ENCODE results near the gene CEBPZOS.
"Not testable (repeated sequence)": the region's sequence is repeated elsewhere in the genome, so short reads cannot be mapped to it uniquely, and the experiment has no call there.

Gene CEBPZOS

DNA sequence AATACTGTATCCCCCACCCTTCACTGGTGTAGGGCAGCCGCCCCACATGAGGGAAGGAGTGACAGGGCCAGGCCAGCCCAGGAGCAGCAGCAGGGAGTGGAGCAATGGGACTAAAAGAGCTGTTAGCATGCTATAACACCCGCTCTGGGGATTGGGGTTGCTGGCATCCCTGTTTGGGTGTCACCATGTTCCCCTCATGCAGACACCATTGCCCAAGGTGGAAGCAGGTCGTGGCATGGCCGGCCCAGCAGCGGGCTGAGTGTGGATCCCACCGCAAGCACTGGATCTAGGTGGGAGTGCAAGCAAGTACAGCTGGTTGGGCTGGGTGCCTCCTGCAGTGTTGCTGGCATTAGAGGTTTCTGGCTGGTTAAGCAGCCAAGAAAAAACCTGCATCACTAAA, 4.5 kb upstream of the CEBPZOS start:
- DNase-seq: no peak

DNA sequence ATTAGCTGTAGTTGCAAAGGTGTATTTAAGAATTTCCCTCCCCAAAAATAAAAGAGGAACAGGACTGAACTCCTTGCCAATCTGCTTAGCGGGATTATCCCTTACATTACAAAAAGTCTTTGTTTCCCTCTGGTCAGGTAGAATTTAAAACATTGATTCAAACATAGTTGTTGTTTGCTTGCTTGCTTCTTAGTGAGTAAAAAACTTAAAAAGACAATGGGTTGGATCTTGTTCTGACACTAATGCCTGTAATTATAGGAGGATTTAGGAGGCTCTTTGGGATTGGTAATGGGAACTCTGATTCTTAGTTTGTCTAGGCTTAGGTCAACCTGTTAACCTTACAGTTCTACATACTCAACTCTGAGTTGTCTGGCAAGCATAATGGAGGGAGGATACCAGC, 3.7 kb upstream of the CEBPZOS start:
- DNase-seq: no peak

DNA sequence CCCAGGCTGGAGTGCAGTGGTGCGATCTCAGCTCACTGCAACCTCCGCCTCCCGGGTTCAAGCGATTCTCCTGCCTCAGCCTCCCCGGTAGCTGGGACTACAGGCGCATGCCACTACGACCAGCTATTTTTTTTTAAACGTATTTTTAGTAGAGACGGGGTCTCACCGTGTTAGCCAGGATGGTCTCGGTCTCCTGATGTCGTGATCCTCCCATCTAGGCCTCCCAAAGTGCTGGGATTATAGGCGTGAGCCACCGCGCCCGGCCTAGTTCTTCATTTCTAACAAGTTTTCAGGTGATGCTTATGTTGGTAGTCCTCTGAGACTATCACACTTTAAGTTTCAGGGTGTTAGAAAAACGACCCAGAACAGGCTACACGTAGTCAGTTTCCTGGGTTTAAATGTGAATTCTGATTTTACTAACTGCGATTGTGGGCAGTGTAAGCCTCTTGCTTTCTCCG, 405 bp upstream of the CEBPZOS start:
- not testable (repeated sequence) for DNase-seq

DNA sequence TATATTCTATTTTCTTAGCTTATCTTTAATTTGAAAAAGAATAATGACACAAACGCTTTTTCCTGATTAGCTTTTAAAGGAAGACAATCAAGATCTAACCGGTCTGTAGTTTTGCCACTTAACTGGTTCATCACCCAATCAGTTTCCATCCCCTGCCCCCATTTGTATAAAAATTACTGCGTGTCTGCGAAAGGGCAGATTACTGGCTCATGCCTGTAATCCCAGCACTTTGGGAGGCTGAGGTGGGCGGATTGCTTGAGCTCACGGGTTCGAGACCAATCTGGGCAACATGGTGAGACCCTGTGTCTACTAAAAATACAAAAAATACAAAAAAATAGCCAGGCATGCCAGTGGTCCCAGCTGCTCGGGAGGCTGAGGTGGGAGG, 2.4 kb downstream of the CEBPZOS start:
- no peak for DNase-seq

DNA sequence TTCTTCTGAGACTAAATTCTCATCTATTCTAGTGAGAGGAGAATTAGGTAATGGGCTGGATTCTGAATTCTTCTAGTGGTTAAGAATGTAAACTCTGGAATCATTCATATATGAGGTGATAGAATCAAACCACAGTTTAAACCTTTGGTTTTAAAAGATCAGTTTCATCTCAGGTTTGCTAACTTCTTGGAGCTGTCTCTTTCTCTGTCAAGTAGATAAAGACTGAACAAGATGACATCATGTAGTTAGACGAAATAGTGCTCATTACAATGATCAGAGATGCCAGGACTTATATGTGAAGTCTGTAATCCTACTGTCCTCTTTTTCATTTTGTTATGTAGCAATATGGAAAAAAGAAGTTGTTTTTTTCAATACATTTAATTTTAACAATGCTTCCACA, 4.9 kb downstream of the CEBPZOS start:
- no peak for DNase-seq

DNA sequence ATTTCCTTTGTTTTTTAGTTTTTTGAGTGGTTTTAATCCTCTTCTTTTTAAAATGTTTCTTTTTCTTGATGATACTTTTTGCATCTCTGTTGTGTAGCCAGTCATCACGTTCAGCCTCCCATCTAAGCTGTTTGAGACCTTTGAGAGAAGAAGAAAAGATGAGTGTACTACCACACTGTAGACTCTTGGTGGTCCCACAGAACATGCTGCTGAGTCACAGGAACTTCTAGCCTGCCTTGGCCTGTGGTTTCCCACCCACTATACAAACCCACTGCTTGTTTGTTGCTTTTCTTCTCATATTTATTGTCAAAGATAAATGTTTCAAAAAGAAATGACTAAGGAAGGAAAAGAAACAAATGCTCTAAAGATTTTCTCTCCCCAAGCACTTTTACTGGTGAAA, 5.5 kb downstream of the CEBPZOS start:
- DNase-seq: no peak

DNA sequence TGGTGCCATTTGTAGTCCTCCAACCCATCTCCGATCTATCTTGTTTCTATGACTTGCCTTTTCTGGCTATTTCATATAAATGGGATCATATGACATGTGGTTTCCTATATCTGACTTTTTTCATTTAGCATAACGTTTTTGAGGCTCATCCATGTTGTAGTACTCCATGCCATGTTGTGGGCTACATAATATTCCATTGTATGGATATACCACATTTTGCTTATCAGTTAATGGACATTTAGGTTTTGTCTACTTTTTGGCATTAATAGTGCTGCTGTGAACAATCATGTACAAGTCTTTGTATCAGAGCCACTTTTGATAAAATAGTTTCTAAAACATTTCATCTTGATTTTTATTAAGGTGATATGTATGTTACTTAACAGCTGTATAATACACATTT, 7.4 kb downstream of the CEBPZOS start:
- DNase-seq: no peak

DNA sequence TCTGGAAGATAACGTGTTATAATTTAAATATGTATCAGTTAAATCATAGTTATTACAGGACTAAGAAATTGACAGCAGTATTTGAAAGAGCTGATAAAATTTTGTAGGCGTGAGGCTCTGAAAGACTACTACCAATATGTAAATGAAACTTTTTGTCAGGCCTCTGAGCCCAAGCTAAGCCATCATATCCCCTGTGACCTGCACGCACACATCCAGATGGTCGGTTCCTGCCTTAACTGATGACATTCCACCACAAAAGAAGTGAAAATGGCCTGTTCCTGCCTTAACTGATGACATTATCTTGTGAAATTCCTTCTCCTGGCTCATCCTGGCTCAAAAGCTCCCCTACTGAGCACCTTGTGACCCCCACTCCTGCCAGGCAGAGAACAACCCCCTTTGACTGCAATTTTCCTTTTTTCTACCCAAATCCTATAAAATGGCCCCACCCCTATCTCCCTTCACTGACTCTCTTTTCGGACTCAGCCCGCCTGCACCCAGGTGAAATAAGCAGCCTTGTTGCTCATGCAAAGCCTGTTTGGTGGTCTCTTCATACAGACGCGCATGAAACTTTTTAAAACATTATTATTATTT, 8.9 kb downstream of the CEBPZOS start:
- DNase-seq: not testable (repeated sequence)

DNA sequence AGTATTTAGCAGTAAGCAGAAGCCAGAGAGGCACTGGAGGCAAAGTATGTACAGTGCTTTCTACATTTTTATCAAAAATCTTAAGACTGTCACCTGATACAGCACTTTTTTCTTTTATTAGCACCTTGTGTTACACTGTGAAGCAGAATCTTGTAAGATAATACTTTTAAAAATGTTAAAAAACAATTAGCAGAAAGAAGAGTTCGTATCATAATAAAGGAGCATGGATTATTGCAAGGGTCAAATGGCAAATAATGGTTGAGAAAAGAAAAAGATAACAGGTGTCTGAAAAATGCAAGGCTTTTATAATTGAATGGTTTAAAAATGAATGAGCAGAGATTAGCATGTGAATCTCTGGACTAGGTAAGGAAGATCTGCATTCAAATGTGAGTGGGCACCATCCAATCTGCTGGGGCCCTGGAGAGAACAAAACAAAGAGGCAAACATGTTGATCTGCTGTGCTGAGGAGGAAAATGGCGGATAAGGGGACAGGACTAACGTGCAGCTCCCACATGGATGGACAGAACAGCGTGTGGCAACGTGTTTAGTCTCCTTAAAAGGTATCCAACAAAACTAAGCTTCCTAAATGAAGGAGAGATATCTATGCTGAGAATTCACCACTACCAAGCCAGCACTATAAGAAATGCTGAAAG, 9.5 kb downstream of the CEBPZOS start:
- DNase-seq: no peak

DNA sequence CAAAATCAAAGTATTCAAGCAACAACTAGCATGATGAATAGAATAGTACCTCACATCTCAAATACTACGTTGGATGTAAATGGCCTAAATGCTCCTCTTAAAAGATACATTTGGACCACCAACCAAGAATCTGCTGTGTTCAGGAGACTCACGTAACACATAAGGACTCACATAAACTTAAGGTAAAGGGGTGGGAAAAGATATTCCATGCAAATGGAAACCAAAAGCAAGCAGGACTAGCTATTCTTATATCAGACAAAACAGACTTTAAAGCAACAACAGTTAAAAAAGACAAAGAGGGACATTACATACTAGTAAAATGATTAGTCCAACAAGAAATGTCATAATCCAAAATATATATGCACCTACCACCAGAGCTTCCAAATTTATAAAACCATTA, 10.5 kb downstream of the CEBPZOS start:
- not testable (repeated sequence) for DNase-seq

DNA sequence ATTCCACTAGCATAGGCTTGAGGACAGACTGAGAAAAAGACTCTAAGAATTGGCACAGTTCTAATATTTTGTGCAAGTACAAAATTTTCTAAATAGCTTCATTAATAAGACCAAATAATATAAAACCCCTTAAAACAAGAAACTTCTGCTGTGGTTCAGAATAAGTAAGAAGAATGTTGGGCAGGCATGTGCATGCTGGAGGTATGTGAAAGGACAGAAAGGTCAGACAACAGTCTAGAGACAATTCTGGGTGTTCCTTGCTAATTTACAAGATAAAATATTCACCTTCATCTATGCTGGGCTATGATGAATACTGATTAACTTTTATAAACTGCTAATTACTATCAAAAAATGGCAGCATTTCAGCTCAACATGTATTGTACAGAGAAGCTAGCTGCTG, 14.9 kb downstream of the CEBPZOS start:
- DNase-seq: no peak

DNA sequence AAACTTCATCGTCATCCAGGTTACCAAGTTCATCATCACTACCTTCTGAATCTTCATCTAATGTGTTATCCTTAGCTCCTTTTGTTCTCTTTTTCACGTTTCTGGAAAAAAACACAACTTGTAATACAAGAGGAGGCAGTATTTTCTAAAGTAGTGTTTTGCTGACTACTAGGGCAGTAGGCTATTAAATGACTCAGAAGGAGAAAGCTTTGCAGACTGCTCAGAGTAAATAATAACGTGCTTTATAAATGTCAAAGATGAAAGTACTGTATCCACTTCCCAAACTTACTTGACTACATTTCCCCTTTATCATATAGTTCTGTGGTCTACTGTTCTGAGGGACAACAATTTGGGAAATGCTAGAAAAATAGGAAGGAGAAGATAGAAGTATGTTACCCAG, 15.6 kb downstream of the CEBPZOS start:
- DNase-seq: no peak

DNA sequence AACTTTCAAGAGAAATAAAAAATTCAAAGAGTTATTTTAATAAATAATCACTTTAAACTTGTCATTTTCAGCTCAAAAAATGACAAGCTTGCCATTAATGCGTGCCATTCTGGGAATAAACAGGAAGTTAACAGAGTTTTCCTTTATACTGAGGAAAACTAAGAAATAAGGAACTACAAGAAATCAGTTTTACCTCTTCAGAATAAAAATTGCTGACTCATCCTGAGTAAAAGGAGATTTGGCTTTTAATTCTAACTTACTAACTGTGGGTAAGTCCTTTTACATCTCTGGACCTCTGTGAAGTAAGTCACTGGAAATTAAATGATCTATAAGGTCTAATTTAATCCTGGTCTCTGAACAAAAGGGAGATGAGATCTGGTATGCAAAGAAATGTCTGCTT, 19.0 kb downstream of the CEBPZOS start:
- no peak for DNase-seq

DNA sequence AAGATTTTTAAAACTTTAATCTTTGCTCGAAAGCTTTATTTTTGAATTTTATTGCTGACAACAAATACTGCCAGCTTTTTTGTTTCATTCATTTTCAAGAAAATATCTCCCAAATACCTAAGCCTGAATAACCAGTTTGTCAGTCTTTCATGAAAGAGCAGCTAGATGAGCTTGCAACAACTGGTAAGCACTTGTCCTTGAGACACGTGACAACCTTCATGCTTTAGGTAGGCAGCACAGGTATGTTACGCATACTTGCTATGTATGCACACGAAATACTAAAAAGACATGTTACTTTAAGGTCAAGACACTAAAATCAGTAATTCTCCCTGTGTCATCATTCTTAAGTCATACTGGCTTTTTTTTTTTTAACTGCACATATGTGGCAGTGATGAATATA, 22.8 kb downstream of the CEBPZOS start:
- no peak for DNase-seq

DNA sequence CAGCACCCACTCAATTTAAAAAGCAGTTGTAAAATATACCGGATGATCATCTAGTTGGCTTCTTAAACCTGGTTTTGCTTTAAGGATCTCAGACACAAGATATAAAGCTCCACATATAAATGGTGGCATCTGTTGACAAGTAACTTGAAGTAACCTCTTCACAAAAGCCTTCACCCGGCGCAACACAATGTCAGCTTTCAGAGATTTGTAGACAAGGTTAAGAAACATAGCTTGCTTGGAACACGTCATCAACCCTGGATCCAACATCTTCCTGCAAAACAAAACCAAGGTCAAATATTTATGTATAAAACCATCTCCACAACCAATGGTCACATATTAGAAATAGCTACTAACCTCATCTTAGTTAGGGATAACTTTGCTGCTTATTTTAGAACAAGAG, 26.8 kb downstream of the CEBPZOS start:
- DNase-seq: no peak

DNA sequence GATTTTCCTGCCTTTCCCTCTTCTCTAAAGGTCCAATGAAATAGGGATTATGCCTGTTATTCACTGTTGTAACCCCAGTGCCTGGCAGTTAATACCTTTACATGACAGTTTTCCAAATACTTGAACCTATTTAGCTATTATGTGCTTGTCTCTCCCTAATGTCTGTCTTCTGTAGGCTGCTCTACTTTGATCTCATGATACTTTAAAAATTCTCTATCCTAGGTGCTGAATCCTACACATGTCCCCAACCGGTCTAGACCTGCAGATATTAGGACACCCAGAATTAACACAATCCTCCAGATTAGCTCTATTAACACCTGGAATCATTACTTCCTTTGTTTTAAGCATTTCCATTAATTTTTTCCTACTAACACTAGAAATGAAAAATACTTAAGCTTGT, 27.8 kb downstream of the CEBPZOS start:
- DNase-seq: no peak

DNA sequence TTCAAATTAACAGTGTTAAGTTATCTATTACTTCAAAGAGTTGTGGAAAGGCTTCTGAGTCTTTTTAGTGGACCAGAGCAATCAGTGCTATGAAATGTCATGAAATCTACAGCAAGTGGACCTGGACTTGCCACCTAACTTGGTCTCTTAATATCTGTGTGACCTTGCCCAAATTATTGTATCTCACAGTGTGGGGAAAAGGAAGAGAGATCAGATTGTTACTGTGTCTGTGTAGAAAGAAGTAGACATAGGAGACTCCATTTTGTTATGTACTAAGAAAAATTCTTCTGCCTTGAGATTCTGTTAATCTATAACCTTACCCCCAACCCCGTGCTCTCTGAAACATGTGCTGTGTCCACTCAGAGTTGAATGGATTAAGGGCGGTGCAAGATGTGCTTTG, 28.8 kb downstream of the CEBPZOS start:
- not testable (repeated sequence) for DNase-seq

DNA sequence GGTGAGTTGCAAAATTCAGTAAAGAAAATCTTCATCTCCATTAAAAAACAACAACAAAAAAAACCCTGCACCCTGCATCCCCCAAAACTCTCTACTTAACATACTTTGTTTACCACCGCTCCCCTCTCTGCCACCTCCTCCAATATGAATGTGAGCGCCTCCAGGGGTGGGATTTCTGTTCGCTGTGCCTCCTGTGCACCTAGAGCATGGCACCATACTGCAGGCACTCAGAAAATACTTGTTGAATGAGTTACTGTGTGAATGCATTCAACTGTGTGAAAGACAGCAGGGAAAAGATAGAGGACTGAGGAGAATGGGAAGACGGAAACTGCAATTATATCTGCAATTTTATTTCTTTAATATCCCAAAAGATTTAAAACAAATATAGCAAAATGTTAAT, 30.6 kb downstream of the CEBPZOS start:
- DNase-seq: no peak

DNA sequence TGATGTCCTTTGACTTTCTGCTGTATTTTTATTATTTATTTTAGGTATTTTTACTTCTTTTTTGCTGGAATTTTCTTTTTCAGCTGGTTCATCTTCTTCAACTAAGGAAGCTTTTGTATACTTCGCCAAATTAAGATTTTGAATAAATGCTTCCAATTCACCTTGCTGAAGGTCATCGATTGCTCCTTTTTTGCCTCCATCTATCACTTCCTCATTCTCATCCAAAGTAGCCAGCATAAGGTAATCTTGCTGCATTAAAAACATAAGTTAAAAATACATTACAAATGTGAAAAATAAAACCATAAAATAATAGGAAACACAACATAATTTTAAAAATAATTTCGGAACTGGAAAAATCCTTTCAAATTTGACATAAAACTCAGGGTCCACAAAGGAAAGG, 32.5 kb downstream of the CEBPZOS start:
- no peak for DNase-seq

DNA sequence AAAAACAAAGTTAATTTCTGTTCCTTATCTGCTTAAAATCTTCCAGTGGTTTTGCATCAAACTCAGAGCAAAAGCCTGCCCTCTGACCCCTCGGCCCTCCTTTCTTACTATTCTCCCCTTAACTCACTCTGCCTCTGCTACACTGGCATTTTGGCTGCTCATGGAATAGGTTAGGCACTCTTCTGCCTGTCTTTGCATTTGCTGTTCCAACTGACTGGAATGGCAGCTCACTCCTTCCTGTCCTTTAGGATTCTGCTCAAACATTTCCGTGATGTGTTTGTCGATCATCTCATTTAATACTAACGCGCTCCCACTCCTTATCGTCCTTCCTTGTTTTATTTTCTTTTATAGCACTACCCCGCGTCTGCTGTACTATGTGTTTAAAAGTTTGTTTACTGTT, 34.3 kb downstream of the CEBPZOS start:
- DNase-seq: peak; percentile 6

DNA sequence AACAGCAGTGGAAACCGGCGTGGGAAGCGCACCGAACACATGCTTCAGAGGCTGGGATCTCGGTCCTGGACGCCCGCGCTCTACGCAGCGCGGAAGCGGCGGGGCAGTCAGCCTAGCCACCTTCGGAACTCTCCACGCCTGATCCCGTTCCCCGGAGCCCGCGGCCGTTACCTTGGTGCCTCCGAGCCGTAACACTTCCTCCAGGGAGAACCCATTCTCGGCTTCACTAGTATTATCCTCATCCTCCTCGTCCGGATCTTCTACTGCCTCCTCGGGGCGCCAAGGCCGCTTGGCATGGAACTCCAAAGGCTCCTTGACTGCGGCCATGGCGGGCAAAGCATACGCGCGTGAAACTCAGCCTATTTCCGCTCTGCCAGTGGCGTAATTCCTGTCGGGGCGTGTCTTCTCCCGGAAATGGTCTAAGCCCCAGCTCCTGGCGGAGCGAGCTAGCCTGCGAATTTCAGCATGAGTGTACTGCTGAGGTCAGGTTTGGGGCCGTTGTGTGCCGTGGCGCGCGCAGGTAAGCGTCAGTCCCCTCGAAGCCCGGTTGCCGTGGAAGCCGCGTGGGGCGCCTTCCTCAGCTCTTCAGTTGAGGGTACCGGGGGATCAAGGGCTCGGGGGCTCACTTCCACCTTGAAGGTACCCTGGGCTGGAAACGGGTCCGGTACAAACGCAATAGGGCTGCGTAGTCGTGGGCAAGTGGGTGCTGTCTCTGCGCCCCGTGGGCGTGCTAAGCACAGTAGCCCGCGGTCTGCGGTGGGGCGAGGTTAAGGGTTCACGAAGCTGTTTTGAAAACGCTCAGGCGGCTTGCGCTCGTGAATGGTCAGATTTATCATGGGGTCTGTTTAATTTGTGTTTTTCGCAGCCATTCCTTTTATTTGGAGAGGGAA, 35.2 kb downstream of the CEBPZOS start, which contains the start of the genes CEBPZ and NDUFAF7:
Gene CEBPZ, minus strand, starts transcription at position 356 of the 890 bp plus-strand sequence. Its CDS starts 29 bp downstream, at position 327.
Gene NDUFAF7, plus strand, starts transcription at position 418 of the 890 bp plus-strand sequence. Its CDS starts 48 bp downstream, at position 466.
- DNase-seq: peak; percentile 79

DNA sequence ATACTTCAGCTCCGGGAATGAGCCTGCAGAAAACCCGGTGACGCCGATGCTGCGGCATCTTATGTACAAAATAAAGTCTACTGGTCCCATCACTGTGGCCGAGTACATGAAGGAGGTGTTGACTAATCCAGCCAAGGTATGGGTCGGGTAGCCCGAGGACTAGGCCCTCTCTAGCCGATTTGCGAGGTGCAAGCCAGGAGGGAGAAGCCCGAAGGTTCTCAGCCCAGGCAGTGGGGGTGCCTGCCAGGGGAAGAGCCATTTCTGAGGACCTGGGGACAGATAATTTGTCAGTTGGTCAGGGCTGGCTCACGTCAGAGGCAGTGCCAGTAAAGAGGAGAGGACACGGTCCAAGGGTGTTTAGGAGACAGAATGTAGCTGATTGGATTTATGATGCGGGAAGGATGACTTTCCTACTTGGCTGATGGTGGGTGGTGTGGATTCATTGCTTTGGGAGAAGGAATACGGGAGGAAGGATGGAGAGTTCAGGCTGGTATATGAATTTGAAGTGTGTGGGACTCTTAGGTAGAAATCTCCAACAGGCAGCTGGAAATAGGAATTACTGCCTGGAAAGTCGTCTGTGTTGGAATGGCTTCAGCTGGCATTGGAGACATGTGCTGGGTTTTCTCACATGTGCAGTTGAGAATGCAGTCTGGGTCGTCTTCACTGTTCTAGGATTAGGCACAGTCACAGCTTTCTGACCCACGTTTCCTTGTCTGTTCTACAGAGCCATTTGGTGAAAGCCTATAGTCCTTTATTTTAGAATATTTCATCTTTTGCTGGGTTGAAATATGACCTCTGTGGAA, 36.0 kb downstream of the CEBPZOS start:
- DNase-seq: no peak

DNA sequence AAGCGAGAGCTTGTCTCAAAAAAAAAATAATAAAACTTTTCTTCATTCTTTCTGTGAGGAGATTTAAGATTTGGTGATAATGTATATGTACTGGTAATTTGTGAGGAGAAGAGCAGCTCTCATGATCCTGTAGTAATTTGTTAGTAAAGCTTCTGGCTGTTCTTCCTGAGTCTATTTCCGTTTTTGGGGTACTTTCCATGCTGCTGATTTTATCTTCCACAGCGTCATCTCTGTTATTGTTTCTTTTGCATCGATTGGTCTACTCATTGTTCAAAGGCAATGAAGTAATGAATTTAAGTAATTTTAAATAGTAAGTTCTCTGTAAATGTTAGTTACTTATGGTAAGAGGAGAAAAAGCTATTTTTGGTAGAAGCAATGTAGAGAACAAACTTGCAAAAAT, 47.1 kb downstream of the CEBPZOS start:
- DNase-seq: no peak

Measured in NCI-H510A treated with DMSO at 0.1 percent for 48 hours (cell line).